Neural cell (in vitro differentiated cells): ENCODE results near the gene WTIP. TPM values are rescaled to one million over a fixed set of nuclear protein-coding genes. Genes with fewer than 3 reads are reported as not detected.

ENCODE experiments used
- H2AFZ ChIP-seq: fragments of 200-600, 300-800 bp; sonication (generic), shearing (Covaris generic); 2 replicates; pipeline ENCODE4 v1.6.0; 2014; ENCODE audit warnings: low read depth, mild to moderate bottlenecking, antibody characterized with exemption, low read length, moderate library complexity
- H3F3A ChIP-seq: fragments of 200-600 bp; shearing (Covaris generic); 2 replicates; pipeline ENCODE4 v1.6.1; 2016; ENCODE audit warnings: mild to moderate bottlenecking, moderate library complexity, mixed read lengths, antibody characterized with exemption, low read length; ENCODE audit not compliant: insufficient read depth, poor library complexity, severe bottlenecking
- H3K27ac ChIP-seq: fragments of 200-600, 300-800 bp; sonication (generic), shearing (Covaris generic); 2 replicates; pipeline ENCODE4 v1.5.1; 2014; ENCODE audit warnings: mild to moderate bottlenecking, low read length, moderate library complexity
- H3K27me3 ChIP-seq: fragments of 300-800, 200-600 bp; sonication (generic), shearing (Covaris generic); 2 replicates; pipeline ENCODE4 v1.6.0; 2014; ENCODE audit warnings: mild to moderate bottlenecking, low read depth, low read length, moderate library complexity; ENCODE audit not compliant: insufficient read depth
- H3K36me3 ChIP-seq: fragments of 300-800, 200-600 bp; sonication (generic), shearing (Covaris generic); 2 replicates; pipeline ENCODE4 v1.5.1; 2014; ENCODE audit warnings: mild to moderate bottlenecking, antibody characterized with exemption, low read length, moderate library complexity; ENCODE audit not compliant: insufficient read depth
- H3K4me2 ChIP-seq: fragments of 300-800, 200-600 bp; sonication (generic), shearing (Covaris generic); 2 replicates; pipeline ENCODE4 v1.6.0; 2014; ENCODE audit warnings: mild to moderate bottlenecking, low read length
- H3K4me3 ChIP-seq: fragments of 300-800, 200-600 bp; sonication (generic), shearing (Covaris generic); 2 replicates; pipeline ENCODE4 v1.5.1; 2014; ENCODE audit warnings: mild to moderate bottlenecking, low read length, moderate library complexity
- H3K79me2 ChIP-seq: fragments of 200-600 bp; shearing (Covaris generic); replicated peaks from 2 replicates; pipeline ENCODE4 v1.6.0; 2014; ENCODE audit warnings: mild to moderate bottlenecking, low read length, moderate library complexity; ENCODE audit not compliant: insufficient read depth
- H3K9ac ChIP-seq: fragments of 300-800, 200-600 bp; sonication (generic), shearing (Covaris generic); 2 replicates; pipeline ENCODE4 v1.6.1; 2016; ENCODE audit warnings: mild to moderate bottlenecking, low read length, mixed read lengths
- H3K9me2 ChIP-seq: fragments of 200-600 bp; shearing (Covaris generic); 2 replicates; pipeline ENCODE4 v1.6.1; 2016; ENCODE audit warnings: mild to moderate bottlenecking, low read length, mixed read lengths; ENCODE audit not compliant: insufficient read depth
- H3K9me3 ChIP-seq: fragments of 200-600, 300-800 bp; sonication (generic), shearing (Covaris generic); 2 replicates; pipeline ENCODE4 v1.6.1; 2016; ENCODE audit warnings: mild to moderate bottlenecking, mixed run types, low read length, moderate library complexity, mixed read lengths
- H4K20me1 ChIP-seq: fragments of 200-600 bp; shearing (Covaris generic); 2 replicates; pipeline ENCODE4 v1.6.1; 2016; ENCODE audit warnings: mild to moderate bottlenecking, mixed run types; ENCODE audit not compliant: insufficient read depth
- CTCF ChIP-seq: fragments of 450-650 bp; IDR thresholded peaks from 2 replicates; pipeline ENCODE4 v1.5.1; 2014; ENCODE audit warnings: antibody characterized with exemption, mild to moderate bottlenecking, moderate library complexity; ENCODE audit not compliant: poor library complexity, severe bottlenecking
- EP300 ChIP-seq: fragments of 450-650 bp; conservative IDR thresholded peaks from 2 replicates; pipeline ENCODE4 v1.6.1; 2014; ENCODE audit warnings: antibody characterized with exemption, mild to moderate bottlenecking, moderate library complexity; ENCODE audit not compliant: poor library complexity, severe bottlenecking
- EZH2 ChIP-seq: fragments of 200-600, 300-800 bp; shearing (Covaris generic), sonication (generic); IDR thresholded peaks from 2 replicates; pipeline ENCODE4 v1.6.1; 2014; ENCODE audit warnings: antibody characterized with exemption, low read length, borderline replicate concordance, mild to moderate bottlenecking; ENCODE audit not compliant: insufficient read depth, poor library complexity, severe bottlenecking
- MXI1 ChIP-seq: fragments of 450-650 bp; conservative IDR thresholded peaks from 2 replicates; pipeline ENCODE4 v1.6.1; 2014; ENCODE audit warnings: antibody characterized with exemption, mild to moderate bottlenecking; ENCODE audit not compliant: poor library complexity, severe bottlenecking
- POLR2AphosphoS5 ChIP-seq: IDR thresholded peaks from 2 replicates; pipeline ENCODE4 v1.6.1; 2012
- RAD21 ChIP-seq: fragments of 450-650 bp; conservative IDR thresholded peaks from 2 replicates; pipeline ENCODE4 v1.6.1; 2014; ENCODE audit warnings: antibody characterized with exemption, mild to moderate bottlenecking, moderate library complexity
- REST ChIP-seq: IDR thresholded peaks from 2 replicates; pipeline ENCODE4 v1.6.1; 2012; ENCODE audit warnings: borderline replicate concordance
- SMC3 ChIP-seq: fragments of 450-650 bp; conservative IDR thresholded peaks from 2 replicates; pipeline ENCODE4 v1.6.1; 2014; ENCODE audit warnings: antibody characterized with exemption, mild to moderate bottlenecking, moderate library complexity; ENCODE audit not compliant: poor library complexity
- TAF1 ChIP-seq: IDR thresholded peaks from 2 replicates; pipeline ENCODE4 v1.6.1; 2012; ENCODE audit warnings: low read depth
- polyA plus RNA-seq: library from polyadenylated mRNA; depleted of rRNA; stranded (reverse); fragments of >200 nt; gene quantifications from 2 replicates; pipeline ENCODE4 v1.2.3, GENCODE V29; 2014

The WTIP gene
- polyA plus RNA-seq, 1 donor from 2014 or later: 9.8 TPM

GRCh38 chr19:34487651-34488051 lies 6.1 kb downstream of the WTIP start:
- H3K4me2 ChIP-seq: no peak overlapping the region
- no peaks in the 10 kb centered on the region for H3K9me2 ChIP-seq
- no peak overlapping the region for H3K9ac ChIP-seq
- no peaks in the 10 kb centered on the region for H4K20me1 ChIP-seq
- no peaks in the 10 kb centered on the region for H3K27me3 ChIP-seq
- H3F3A ChIP-seq: no peaks in the 10 kb centered on the region
- no peak overlapping the region for H3K4me3 ChIP-seq
- H2AFZ ChIP-seq: no peak overlapping the region
- peaks cover 6% of the 10 kb centered on the region for H3K79me2 ChIP-seq
- TF ChIP-seq EZH2 (no peak), TAF1 (no peak), MXI1 (no peak), CTCF (no peak), SMC3 (no peak), RAD21 (no peak)
- H3K9me3 ChIP-seq: no peaks in the 10 kb centered on the region
- H3K27ac ChIP-seq: no peak overlapping the region
- no peaks in the 10 kb centered on the region for H3K36me3 ChIP-seq

GRCh38 chr19:34489175-34489574 lies 7.6 kb downstream of the WTIP start:
- no peaks in the 10 kb centered on the region for H3K9me2 ChIP-seq

More at GRCh38 chr19:34489175-34489574, 7.6 kb downstream of the WTIP start:
- H3F3A ChIP-seq: no peaks in the 10 kb centered on the region
- no peak overlapping the region for H3K4me3 ChIP-seq
- TF ChIP-seq POLR2AphosphoS5: no peak
- no peak for TF ChIP-seq EZH2
- TF ChIP-seq MXI1: no peak
- no peak for TF ChIP-seq SMC3
- no peak for TF ChIP-seq RAD21
- no peak for TF ChIP-seq TAF1
- no peak for TF ChIP-seq CTCF
- no peak for TF ChIP-seq EP300
- TF ChIP-seq REST: no peak
- H3K9me3 ChIP-seq: no peaks in the 10 kb centered on the region
- no peak overlapping the region for H3K27ac ChIP-seq
- no peaks in the 10 kb centered on the region for H4K20me1 ChIP-seq
- H2AFZ ChIP-seq: no peak overlapping the region
- no peaks in the 10 kb centered on the region for H3K36me3 ChIP-seq
- H3K79me2 ChIP-seq: peaks cover 6% of the 10 kb centered on the region
- no peak overlapping the region for H3K9ac ChIP-seq
- no peaks in the 10 kb centered on the region for H3K27me3 ChIP-seq
- H3K4me2 ChIP-seq: no peak overlapping the region
